ENCODE results near the gene CCDC71L.

- TF ChIP-seq POLR2AphosphoS5 (IDR thresholded peaks at IDR 0.05; ENCODE audit: low read depth, low read length) (no peak), CTCF (IDR thresholded peaks at IDR 0.05) (no peak)
These were observed 31.4 kb downstream of the CCDC71L start for GRCh38 chr7:106629516-106629915.
